ENCODE results near the gene MPPED2.

MPPED2 gene, protein sequence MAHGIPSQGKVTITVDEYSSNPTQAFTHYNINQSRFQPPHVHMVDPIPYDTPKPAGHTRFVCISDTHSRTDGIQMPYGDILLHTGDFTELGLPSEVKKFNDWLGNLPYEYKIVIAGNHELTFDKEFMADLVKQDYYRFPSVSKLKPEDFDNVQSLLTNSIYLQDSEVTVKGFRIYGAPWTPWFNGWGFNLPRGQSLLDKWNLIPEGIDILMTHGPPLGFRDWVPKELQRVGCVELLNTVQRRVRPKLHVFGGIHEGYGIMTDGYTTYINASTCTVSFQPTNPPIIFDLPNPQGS

GRCh38 chr11:30586251-30587144 is at the start of gene MPPED2:
TSS of gene MPPED2 (minus strand) at chr11:30586353. CDS start at chr11:30580373, 5,980 bp downstream.
- TF ChIP-seq EP300 (IDR thresholded peaks at IDR 0.05; ENCODE audit: borderline replicate concordance) (no peak), ZBTB7A (IDR thresholded peaks at IDR 0.05; ENCODE audit: low read depth) (peak; percentile 95; the same call in 1 of the 2 replicates), FOXM1 (IDR thresholded peaks at IDR 0.05; ENCODE audit: borderline replicate concordance, low read depth) (no peak), TAF1 (IDR thresholded peaks at IDR 0.05; ENCODE audit: low read depth) (peak; percentile 44; the same call in 1 of the 2 replicates), YY1 (IDR thresholded peaks at IDR 0.05; ENCODE audit: low read depth) (no peak), TEAD4 (IDR thresholded peaks at IDR 0.05) (no peak), CEBPB (IDR thresholded peaks at IDR 0.05) (no peak), EGR1 (IDR thresholded peaks at IDR 0.05) (no peak), CREB1 (IDR thresholded peaks at IDR 0.05; ENCODE audit: low read depth) (no peak), RAD21 (IDR thresholded peaks at IDR 0.05; ENCODE audit: low read depth) (no peak; the same call in 1 of the 2 replicates), TCF12 (IDR thresholded peaks at IDR 0.05; ENCODE audit: low read depth) (no peak), NFIC (IDR thresholded peaks at IDR 0.05) (peak; percentile 89), USF1 (IDR thresholded peaks at IDR 0.05) (no peak), REST (IDR thresholded peaks at IDR 0.05; ENCODE audit: low read depth) (no peak)
- TF ChIP-seq, protein P1, sequence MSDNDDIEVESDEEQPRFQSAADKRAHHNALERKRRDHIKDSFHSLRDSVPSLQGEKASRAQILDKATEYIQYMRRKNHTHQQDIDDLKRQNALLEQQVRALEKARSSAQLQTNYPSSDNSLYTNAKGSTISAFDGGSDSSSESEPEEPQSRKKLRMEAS (IDR thresholded peaks at IDR 0.05): no peak

DNA sequence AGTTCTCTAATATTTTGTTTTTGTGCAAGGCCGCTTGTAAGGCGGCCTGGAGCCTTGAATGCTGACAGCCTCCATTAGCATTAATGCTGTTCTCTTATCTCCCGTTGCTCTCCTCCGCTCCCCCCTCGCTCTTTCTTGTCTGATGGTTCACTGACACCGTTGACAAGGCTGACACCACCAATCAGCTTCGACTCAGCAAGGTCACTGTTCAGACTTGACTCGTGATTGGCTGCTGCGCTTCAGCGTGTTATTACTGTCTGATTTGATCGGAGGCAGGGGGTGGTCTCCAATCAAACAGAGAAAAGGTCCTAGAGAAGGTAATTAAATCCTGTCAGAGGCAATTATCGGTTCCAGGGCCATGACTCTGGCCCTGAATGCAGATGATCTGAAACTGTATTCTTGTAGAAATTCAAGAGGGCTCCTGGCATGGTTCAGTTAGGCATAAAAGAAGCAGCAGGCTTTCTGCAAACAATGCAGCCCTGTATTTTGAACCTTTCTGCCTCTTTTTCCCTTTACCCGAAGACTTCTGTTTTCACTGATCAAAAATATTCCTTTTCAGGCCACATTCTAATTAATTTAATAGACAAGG is 49.3 kb upstream of the MPPED2 start:
- TF ChIP-seq, protein P1 (IDR thresholded peaks at IDR 0.05): no peak
- TF ChIP-seq REST (IDR thresholded peaks at IDR 0.05; ENCODE audit: low read depth) (no peak), ZBTB7A (IDR thresholded peaks at IDR 0.05; ENCODE audit: low read depth) (no peak), RAD21 (IDR thresholded peaks at IDR 0.05; ENCODE audit: low read depth) (no peak), EP300 (IDR thresholded peaks at IDR 0.05; ENCODE audit: borderline replicate concordance) (no peak), TAF1 (IDR thresholded peaks at IDR 0.05; ENCODE audit: low read depth) (no peak), TEAD4 (IDR thresholded peaks at IDR 0.05) (no peak), NFIC (IDR thresholded peaks at IDR 0.05) (no peak), CREB1 (IDR thresholded peaks at IDR 0.05; ENCODE audit: low read depth) (no peak), CEBPB (IDR thresholded peaks at IDR 0.05) (no peak), FOXM1 (IDR thresholded peaks at IDR 0.05; ENCODE audit: borderline replicate concordance, low read depth) (no peak), YY1 (IDR thresholded peaks at IDR 0.05; ENCODE audit: low read depth) (no peak), EGR1 (IDR thresholded peaks at IDR 0.05) (no peak)

- no peak for TF ChIP-seq TCF12 (IDR thresholded peaks at IDR 0.05; ENCODE audit: low read depth)
Observed at GRCh38 chr11:30631148-30631547, 45.0 kb upstream of the MPPED2 start.

DNA sequence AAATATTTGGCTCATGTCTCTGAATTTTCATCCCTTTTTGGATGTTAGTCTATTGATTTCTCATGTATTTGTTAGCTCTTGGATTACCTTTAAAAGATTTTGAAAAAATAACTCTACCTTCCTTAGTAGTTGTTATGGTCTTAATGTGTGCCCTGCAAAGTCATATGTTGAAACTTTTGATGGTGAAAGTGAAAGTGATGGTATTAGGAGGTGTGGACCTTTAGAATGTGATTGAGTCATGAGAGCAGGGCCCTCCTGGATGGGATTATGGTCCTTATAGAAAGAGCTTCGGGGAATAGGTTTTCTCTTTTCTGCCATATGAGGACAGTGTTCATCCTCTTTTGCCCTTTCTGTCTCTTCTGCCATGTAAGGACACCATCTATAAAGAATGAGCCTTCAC is 33.6 kb upstream of the MPPED2 start:
- TF ChIP-seq, protein P1 (IDR thresholded peaks at IDR 0.05): no peak
- TF ChIP-seq CREB1 (IDR thresholded peaks at IDR 0.05; ENCODE audit: low read depth) (no peak), EGR1 (IDR thresholded peaks at IDR 0.05) (no peak), RAD21 (IDR thresholded peaks at IDR 0.05; ENCODE audit: low read depth) (no peak), FOXM1 (IDR thresholded peaks at IDR 0.05; ENCODE audit: borderline replicate concordance, low read depth) (no peak), YY1 (IDR thresholded peaks at IDR 0.05; ENCODE audit: low read depth) (no peak), EP300 (IDR thresholded peaks at IDR 0.05; ENCODE audit: borderline replicate concordance) (no peak), ZBTB7A (IDR thresholded peaks at IDR 0.05; ENCODE audit: low read depth) (no peak), CEBPB (IDR thresholded peaks at IDR 0.05) (no peak), TAF1 (IDR thresholded peaks at IDR 0.05; ENCODE audit: low read depth) (no peak), TEAD4 (IDR thresholded peaks at IDR 0.05) (no peak), NFIC (IDR thresholded peaks at IDR 0.05) (no peak), REST (IDR thresholded peaks at IDR 0.05; ENCODE audit: low read depth) (no peak), TCF12 (IDR thresholded peaks at IDR 0.05; ENCODE audit: low read depth) (no peak), USF1 (IDR thresholded peaks at IDR 0.05) (no peak)

Measured in Ishikawa (cell line).